Body of pancreas (tissue), 4 donors: ENCODE results near the gene SLC24A1.

ENCODE experiments used
- POLR2A ChIP-seq, 3 donors: fragments of 450-650 bp; IDR thresholded peaks; one replicate each; pipeline ENCODE4 v1.6.1; 2016; ENCODE audit warnings: antibody characterized with exemption in 3 of 3, mild to moderate bottlenecking in 2 of 3
- TF ChIP-seq, protein P1 (sequence below), 7 experiments: fragments of 450-650 bp in 4 of 7; fragments of 200-600 bp in 3 of 7; sonication (generic) in 3 of 7; IDR thresholded peaks; one replicate each; pipeline ENCODE4 v1.5.1; 2016 to 2019; ENCODE audit warnings: antibody characterized with exemption in 7 of 7

DNA sequence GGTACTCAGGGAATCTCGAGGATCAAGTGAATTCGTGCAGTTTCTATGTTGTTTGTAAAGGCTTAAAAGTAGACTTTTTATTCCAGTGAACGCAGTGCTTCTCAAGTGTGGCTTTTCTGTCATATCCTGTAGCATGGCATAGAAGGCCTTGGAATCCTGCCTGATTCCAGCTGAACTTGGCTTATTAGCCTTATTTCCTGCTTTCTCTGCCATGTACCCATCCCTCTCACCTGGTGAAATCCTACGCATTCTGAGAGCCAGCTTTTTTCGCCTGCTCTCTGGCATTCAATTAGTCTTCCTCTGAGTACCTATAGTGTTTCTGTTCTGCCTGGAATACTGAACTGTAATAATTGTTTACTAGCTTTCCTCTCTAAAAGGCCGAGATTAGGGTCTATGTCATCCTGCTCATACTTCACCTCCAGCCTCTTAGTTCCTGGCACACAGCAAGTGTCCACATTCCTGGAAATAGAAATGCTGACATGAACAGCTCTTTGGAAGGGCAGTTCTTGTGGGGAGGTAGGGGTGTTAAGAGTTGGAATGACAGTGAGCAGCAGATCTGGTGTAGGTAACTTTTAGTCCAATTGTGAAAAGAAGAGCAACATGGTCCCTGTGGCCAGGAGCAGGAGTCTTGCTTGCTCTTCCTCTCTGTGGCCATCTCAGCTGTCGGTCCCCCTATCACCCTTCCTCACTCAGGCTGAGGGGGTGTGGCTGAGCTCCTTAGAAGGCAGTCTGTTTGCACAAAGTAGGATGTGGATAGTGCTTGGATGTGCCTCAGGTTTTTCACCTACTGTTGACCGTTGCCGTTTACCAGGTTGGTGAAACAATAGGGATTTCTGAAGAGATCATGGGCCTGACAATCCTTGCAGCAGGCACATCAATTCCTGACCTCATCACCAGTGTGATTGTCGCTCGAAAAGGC lies 30.4 kb downstream of the SLC24A1 start:
- TF ChIP-seq, protein P1, sequence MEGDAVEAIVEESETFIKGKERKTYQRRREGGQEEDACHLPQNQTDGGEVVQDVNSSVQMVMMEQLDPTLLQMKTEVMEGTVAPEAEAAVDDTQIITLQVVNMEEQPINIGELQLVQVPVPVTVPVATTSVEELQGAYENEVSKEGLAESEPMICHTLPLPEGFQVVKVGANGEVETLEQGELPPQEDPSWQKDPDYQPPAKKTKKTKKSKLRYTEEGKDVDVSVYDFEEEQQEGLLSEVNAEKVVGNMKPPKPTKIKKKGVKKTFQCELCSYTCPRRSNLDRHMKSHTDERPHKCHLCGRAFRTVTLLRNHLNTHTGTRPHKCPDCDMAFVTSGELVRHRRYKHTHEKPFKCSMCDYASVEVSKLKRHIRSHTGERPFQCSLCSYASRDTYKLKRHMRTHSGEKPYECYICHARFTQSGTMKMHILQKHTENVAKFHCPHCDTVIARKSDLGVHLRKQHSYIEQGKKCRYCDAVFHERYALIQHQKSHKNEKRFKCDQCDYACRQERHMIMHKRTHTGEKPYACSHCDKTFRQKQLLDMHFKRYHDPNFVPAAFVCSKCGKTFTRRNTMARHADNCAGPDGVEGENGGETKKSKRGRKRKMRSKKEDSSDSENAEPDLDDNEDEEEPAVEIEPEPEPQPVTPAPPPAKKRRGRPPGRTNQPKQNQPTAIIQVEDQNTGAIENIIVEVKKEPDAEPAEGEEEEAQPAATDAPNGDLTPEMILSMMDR (IDR thresholded peaks at IDR 0.05), result no peak
- no peak for TF ChIP-seq POLR2A (IDR thresholded peaks at IDR 0.05)
